ENCODE results near the gene SBK3.

- TF ChIP-seq ZNF843 (tag by site-specific recombination; IDR thresholded peaks at IDR 0.05) (no peak), SP2 (tag by site-specific recombination; IDR thresholded peaks at IDR 0.05) (no peak), REST (tag by site-specific recombination; IDR thresholded peaks at IDR 0.05) (no peak), CTCF (tag by site-specific recombination; IDR thresholded peaks at IDR 0.05) (no peak), ZNF626 (tag by site-specific recombination; IDR thresholded peaks at IDR 0.05) (no peak), KLF9 (tag by site-specific recombination; IDR thresholded peaks at IDR 0.05; ENCODE audit: low read depth) (no peak)
Measured at GRCh38 chr19:55493052-55493644, 52.2 kb downstream of the SBK3 start.
